HL-60/S4 (cell line): Measurements from ENCODE around the gene G6PC1.

Experiments used
- in situ Hi-C: fragments of 300-500 bp; cut with MboI; formaldehyde crosslinking; loops from 2 replicates; pipeline ENCODE4 v1.14.3; 2022; ENCODE audit warnings: low sequenced_read_pairs

The G6PC1 gene

DNA sequence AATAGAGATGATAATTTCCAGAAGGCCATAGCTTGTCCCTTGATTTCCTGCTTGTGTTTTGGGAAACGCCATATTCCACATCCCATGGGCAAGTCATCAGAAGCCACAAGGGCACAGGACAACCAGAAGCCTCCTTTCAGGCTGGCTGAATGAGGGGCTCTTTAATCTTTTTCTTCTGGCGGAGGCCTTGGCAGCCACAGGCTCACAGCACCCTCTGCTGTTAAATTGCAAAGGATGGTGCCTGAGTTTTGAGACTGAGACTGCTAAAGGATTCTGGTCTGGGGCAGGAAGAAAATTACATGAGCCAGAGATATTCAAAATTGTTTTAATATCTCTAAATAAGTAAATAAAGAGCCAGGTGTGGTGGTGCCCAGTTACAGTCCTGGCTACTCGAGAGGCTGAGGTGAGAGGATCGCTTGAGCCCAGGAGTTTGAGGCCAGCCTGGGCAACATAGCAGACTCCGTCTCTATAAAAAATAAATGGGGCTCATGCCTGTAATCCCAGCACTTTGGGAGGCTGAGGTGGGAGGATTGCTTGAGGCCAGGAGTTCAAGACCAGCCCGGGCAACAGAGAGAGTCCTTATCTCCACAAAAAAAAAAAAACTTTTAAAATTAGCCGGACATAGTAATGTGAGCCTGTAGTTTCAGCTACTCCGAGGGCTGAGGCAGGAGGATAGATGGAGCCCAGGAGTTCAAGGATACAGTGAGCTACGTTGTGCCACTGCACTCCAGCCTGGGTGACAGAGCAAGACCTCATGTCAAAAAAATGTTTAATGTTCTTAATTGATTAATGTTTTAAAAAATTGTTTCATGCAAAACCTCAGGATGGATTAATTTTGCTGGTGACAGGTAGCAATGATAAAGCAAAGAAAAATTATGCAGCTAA is 37.4 kb downstream of the G6PC1 start:
- in situ Hi-C loops: loop anchor here (25.0 kb wide), 2 partner anchors 101 to 201 kb away; partner anchors contain the start of genes AOC2, EZH1 and PSME3

DNA sequence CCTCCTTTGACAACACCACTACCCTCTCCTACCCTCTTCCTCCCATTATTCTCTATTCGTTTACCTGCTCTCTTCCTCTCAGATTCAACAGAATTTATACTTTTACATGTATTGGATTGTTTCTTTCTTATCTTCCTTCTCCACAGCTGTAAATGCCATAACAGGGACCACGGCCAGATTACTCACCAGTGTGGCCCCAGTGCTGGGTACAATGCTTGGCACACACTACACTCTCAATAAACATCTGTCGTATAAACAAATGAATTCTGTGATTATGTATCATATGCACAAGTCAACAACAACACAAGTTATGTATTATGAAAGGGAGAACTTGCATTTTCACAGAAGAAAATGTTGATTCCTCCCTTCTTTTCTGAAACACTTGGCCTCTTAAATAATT is 43.6 kb downstream of the G6PC1 start:
- in situ Hi-C loops: loop anchor here (25.0 kb wide), 2 partner anchors 107 to 207 kb away; partner anchors contain the start of genes AOC2, EZH1 and PSME3

DNA sequence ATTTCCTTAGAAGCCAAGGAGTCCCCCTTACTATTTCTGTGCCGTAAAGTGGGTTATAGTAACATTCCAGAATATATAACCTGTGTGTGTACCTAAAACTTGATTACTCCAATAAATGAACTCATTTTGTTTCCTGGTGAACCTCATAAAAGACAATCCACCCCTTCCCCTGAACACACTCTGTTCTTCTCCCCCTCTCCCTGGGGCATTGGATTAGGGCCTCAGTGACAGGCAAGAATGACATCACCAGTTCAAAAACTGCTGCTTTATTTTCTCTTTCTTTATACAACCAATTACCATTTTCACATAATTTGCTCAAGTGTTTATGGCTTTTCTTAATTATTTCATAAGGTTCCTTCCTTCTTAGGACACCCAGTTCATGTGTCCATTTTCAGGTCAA is 46.2 kb downstream of the G6PC1 start:
- in situ Hi-C loops: loop anchor here (25.0 kb wide), 2 partner anchors 110 to 210 kb away; partner anchors contain the start of genes AOC2, EZH1 and PSME3

DNA sequence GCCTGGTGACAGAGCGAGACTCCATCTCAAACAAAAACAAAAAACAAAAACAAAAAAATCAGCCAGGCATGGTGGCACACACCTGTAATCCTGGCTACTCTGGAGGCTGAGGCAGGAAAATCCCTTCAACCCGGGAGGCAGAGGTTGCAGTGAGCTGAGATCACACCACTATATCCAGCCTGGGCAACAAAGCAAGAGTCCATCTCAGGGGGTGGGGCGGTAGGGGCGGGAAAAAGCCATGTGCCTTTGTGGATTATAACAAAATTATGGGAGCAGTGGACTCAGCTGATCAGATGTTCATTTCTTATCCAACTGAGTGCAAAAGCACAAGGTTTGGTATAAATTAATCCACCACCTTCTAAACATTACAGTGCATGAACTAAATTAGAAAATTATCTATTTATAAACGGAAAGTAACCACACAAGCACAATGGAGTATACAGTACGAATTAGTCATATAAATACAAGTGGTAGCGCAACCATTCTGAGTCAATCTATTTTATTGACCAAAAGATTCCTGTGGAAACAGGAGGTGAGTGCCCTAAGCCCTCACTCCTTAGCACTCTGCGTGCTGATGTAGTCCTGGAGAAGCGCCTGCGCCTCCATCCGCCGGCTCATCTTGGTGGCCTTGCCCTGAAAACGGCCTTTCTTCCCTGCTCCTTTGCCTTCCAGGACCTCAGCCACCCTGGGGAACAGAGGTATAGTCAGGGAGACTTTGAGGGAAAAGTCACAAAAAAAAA is 49.6 kb downstream of the G6PC1 start:
- in situ Hi-C loops: no loop called here
